ENCODE data around the gene RNF213. TPM values are rescaled to one million over a fixed set of nuclear protein-coding genes. Genes with fewer than 3 reads are reported as not detected.
"Not testable (repeated sequence)": the region's sequence is repeated elsewhere in the genome, so short reads cannot be mapped to it uniquely, and the experiment has no call there.

The RNF213 gene
- total RNA-seq, 1 donor = 134 TPM

- peak; percentile 80 for DNase-seq (ENCODE audit: insufficient read length, low spot score, missing footprints)
- TF ChIP-seq CTCF (IDR thresholded peaks at IDR 0.05; ENCODE audit: extremely low read depth, low read depth, low read length) = no peak
Observed at GRCh38 chr17:80270836-80271235, 10.2 kb downstream of the RNF213 start.

GRCh38 chr17:80272366-80272765 is 11.7 kb downstream of the RNF213 start:
- peaks cover 31% of the 10 kb centered on the region for H3K36me3 ChIP-seq (ENCODE audit: insufficient read depth, low read length)
- no peak overlapping the region for H3K4me2 ChIP-seq (ENCODE audit: insufficient read depth, low read length)
- H3K9me3 ChIP-seq (ENCODE audit: low read depth, low read length) = no peaks in the 10 kb centered on the region
- H3K79me2 ChIP-seq (ENCODE audit: insufficient read depth, low read length) = peaks cover 5% of the 10 kb centered on the region
- DNase-seq (ENCODE audit: insufficient read length, low spot score, missing footprints) = peak; percentile 65
- H2AFZ ChIP-seq (ENCODE audit: low read length) = no peak overlapping the region
- no peak overlapping the region for H3K27ac ChIP-seq (ENCODE audit: low read depth, low read length)
- H3K27me3 ChIP-seq (ENCODE audit: insufficient read depth, low read length) = no peaks in the 10 kb centered on the region
- H3K4me1 ChIP-seq (ENCODE audit: insufficient read depth, low read length) = no peaks in the 10 kb centered on the region
- TF ChIP-seq CTCF (IDR thresholded peaks at IDR 0.05; ENCODE audit: extremely low read depth, low read depth, low read length) = no peak
- no peak overlapping the region for H3K4me3 ChIP-seq (ENCODE audit: insufficient read depth, low read length)
- peaks cover 10% of the 10 kb centered on the region for H4K20me1 ChIP-seq (ENCODE audit: insufficient read depth, low read length)

More at GRCh38 chr17:80270836-80271235, 10.2 kb downstream of the RNF213 start:
- no peaks in the 10 kb centered on the region for H3K9me3 ChIP-seq (ENCODE audit: low read depth, low read length)
- H3K4me3 ChIP-seq (ENCODE audit: insufficient read depth, low read length) = no peak overlapping the region
- H3K27me3 ChIP-seq (ENCODE audit: insufficient read depth, low read length) = no peaks in the 10 kb centered on the region
- H3K79me2 ChIP-seq (ENCODE audit: insufficient read depth, low read length) = peaks cover 4% of the 10 kb centered on the region
- no peaks in the 10 kb centered on the region for H3K4me1 ChIP-seq (ENCODE audit: insufficient read depth, low read length)
- no peak overlapping the region for H3K27ac ChIP-seq (ENCODE audit: low read depth, low read length)
- peaks cover 37% of the 10 kb centered on the region for H3K36me3 ChIP-seq (ENCODE audit: insufficient read depth, low read length)
- no peak overlapping the region for H2AFZ ChIP-seq (ENCODE audit: low read length)
- H4K20me1 ChIP-seq (ENCODE audit: insufficient read depth, low read length) = peaks cover 10% of the 10 kb centered on the region
- no peak overlapping the region for H3K4me2 ChIP-seq (ENCODE audit: insufficient read depth, low read length)

- H3K9me3 ChIP-seq (ENCODE audit: low read depth, low read length) = no peaks in the 10 kb centered on the region
- H2AFZ ChIP-seq (ENCODE audit: low read length) = no peak overlapping the region
- peaks cover 9% of the 10 kb centered on the region for H3K79me2 ChIP-seq (ENCODE audit: insufficient read depth, low read length)
- peaks cover 12% of the 10 kb centered on the region for H3K36me3 ChIP-seq (ENCODE audit: insufficient read depth, low read length)
- H3K4me1 ChIP-seq (ENCODE audit: insufficient read depth, low read length) = peaks cover 18% of the 10 kb centered on the region
- no peaks in the 10 kb centered on the region for H3K27me3 ChIP-seq (ENCODE audit: insufficient read depth, low read length)
- no peak overlapping the region for H3K27ac ChIP-seq (ENCODE audit: low read depth, low read length)
- H3K4me2 ChIP-seq (ENCODE audit: insufficient read depth, low read length) = no peak overlapping the region
- DNase-seq (ENCODE audit: insufficient read length, low spot score, missing footprints) = no peak
- no peak overlapping the region for H3K4me3 ChIP-seq (ENCODE audit: insufficient read depth, low read length)
- no peak for TF ChIP-seq CTCF (IDR thresholded peaks at IDR 0.05; ENCODE audit: extremely low read depth, low read depth, low read length)
- H4K20me1 ChIP-seq (ENCODE audit: insufficient read depth, low read length) = peaks cover 11% of the 10 kb centered on the region
Observed at GRCh38 chr17:80274331-80274730, 13.7 kb downstream of the RNF213 start.

- DNase-seq (ENCODE audit: insufficient read length, low spot score, missing footprints) = no peak
- no peak for TF ChIP-seq CTCF (IDR thresholded peaks at IDR 0.05; ENCODE audit: extremely low read depth, low read depth, low read length)
- H4K20me1 ChIP-seq (ENCODE audit: insufficient read depth, low read length) = peaks cover 11% of the 10 kb centered on the region
Observed at GRCh38 chr17:80274871-80275449, 14.3 kb downstream of the RNF213 start.

GRCh38 chr17:80275857-80276256 is 15.2 kb downstream of the RNF213 start:
- DNase-seq (ENCODE audit: insufficient read length, low spot score, missing footprints); H2AFZ ChIP-seq (ENCODE audit: low read length); H3K27me3 ChIP-seq (ENCODE audit: insufficient read depth, low read length); H3K27ac ChIP-seq (ENCODE audit: low read depth, low read length); H3K4me3 ChIP-seq (ENCODE audit: insufficient read depth, low read length); H3K4me2 ChIP-seq (ENCODE audit: insufficient read depth, low read length); H3K9me3 ChIP-seq (ENCODE audit: low read depth, low read length): not testable (repeated sequence)
- Histone ChIP-seq H3K4me1 (ENCODE audit: insufficient read depth, low read length) (peaks cover 29% of the 10 kb centered on the region), H3K79me2 (ENCODE audit: insufficient read depth, low read length) (peaks cover 11% of the 10 kb centered on the region), H4K20me1 (ENCODE audit: insufficient read depth, low read length) (peaks cover 13% of the 10 kb centered on the region), H3K36me3 (ENCODE audit: insufficient read depth, low read length) (peaks cover 12% of the 10 kb centered on the region)

More at GRCh38 chr17:80274871-80275449, 14.3 kb downstream of the RNF213 start:
- no peaks in the 10 kb centered on the region for H3K27me3 ChIP-seq (ENCODE audit: insufficient read depth, low read length)
- no peak overlapping the region for H3K4me3 ChIP-seq (ENCODE audit: insufficient read depth, low read length)
- peaks cover 24% of the 10 kb centered on the region for H3K4me1 ChIP-seq (ENCODE audit: insufficient read depth, low read length)
- H3K79me2 ChIP-seq (ENCODE audit: insufficient read depth, low read length) = peaks cover 9% of the 10 kb centered on the region
- H3K4me2 ChIP-seq (ENCODE audit: insufficient read depth, low read length) = no peak overlapping the region
- H2AFZ ChIP-seq (ENCODE audit: low read length) = no peak overlapping the region
- H3K36me3 ChIP-seq (ENCODE audit: insufficient read depth, low read length) = peaks cover 10% of the 10 kb centered on the region
- H3K9me3 ChIP-seq (ENCODE audit: low read depth, low read length) = no peaks in the 10 kb centered on the region
- no peak overlapping the region for H3K27ac ChIP-seq (ENCODE audit: low read depth, low read length)
